SJCRH30 (cell line): ENCODE results near the gene AGAP1. TPM values are rescaled to one million over a fixed set of nuclear protein-coding genes. Genes with fewer than 3 reads are reported as not detected.

Source experiments
- DNase-seq, 2 experiments: peaks; one replicate each; pipeline ENCODE4 v3.0.0-alpha.2; 2015 to 2020
- H3K27ac ChIP-seq: fragments of 250-450 bp; sonication (Bioruptor Pico); 2 replicates; pipeline ENCODE4 v1.5.1; 2020; ENCODE audit warnings: mild to moderate bottlenecking, moderate library complexity
- H3K27me3 ChIP-seq: fragments of 250-450 bp; sonication (Bioruptor Pico); 2 replicates; pipeline ENCODE4 v1.5.1; 2020; ENCODE audit warnings: mild to moderate bottlenecking, moderate library complexity
- H3K36me3 ChIP-seq: fragments of 250-450 bp; sonication (Bioruptor Pico); 2 replicates; pipeline ENCODE4 v1.5.1; 2020; ENCODE audit warnings: mild to moderate bottlenecking, moderate library complexity
- H3K4me1 ChIP-seq: fragments of 250-450 bp; sonication (Bioruptor Pico); 2 replicates; pipeline ENCODE4 v1.5.1; 2020; ENCODE audit warnings: mild to moderate bottlenecking, moderate library complexity
- H3K4me3 ChIP-seq: fragments of 250-450 bp; sonication (Bioruptor Pico); 2 replicates; pipeline ENCODE4 v1.5.1; 2020; ENCODE audit warnings: mild to moderate bottlenecking, moderate library complexity
- H3K9me3 ChIP-seq: fragments of 250-450 bp; sonication (Bioruptor Pico); replicated peaks from 2 replicates; pipeline ENCODE4 v1.5.1; 2020; ENCODE audit warnings: mild to moderate bottlenecking, moderate library complexity
- total RNA-seq: library from RNA; depleted of rRNA; stranded (reverse); fragments of >200 nt; shearing (Covaris generic); gene quantifications from 2 replicates; pipeline ENCODE4 v1.2.3, GENCODE V29; 2014; rRNA removed

AGAP1 gene
- total RNA-seq: 24.6 and 27.8 TPM in 2 replicates

GRCh38 chr2:235493775-235494715 is at the start of gene AGAP1:
TSS of gene AGAP1 (plus strand) at chr2:235494043.
- H3K27ac ChIP-seq: peak within 1 kb of the TSS; percentile 12; the same call in 1 of the 2 replicates
- H3K9me3 ChIP-seq: peaks cover 9% of the 10 kb centered on the region
- H3K4me1 ChIP-seq: no peaks in the 10 kb centered on the region; the same call in 1 of the 2 replicates
- peak within 1 kb of the TSS; percentile 94 for H3K4me3 ChIP-seq
- no peaks in the 10 kb centered on the region for H3K36me3 ChIP-seq
- DNase-seq: peak; percentile 89 to 93
- no peaks in the 10 kb centered on the region for H3K27me3 ChIP-seq

DNA sequence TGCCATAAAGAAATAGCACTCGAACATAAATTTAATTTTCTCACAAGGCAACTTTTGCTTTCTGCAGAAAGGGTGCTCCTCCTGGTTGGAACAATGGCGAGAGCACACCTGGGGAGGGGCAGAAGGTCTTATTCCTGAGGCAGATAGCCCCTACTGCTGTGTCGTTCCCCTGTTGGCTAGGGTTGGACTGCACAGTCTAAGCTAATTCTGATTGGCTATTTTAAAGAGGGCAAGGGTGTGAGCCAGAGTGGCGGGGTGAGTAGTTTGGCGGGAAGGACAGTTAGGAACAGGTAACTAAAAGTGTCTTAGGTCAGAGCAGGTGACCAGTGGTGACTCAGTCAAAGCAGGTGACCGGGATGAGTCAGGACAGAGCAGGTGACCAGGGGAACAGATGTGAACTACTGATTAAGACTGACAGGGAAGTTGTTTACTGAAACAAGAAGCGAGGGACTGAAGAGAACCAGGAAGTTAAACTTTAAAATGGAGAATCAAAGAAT is 49.7 kb upstream of the AGAP1 start:
- DNase-seq: no peak
- Histone ChIP-seq H3K4me3 (no peak overlapping the region), H3K27ac (no peak overlapping the region), H3K36me3 (no peaks in the 10 kb centered on the region), H3K9me3 (no peaks in the 10 kb centered on the region), H3K27me3 (0 out of 2 replicates have a peak, but pooled peaks cover 3% of the 10 kb centered on the region), H3K4me1 (no peaks in the 10 kb centered on the region)

GRCh38 chr2:235445116-235445515 is 48.7 kb upstream of the AGAP1 start:
- no peak overlapping the region for H3K27ac ChIP-seq
- no peak overlapping the region for H3K4me3 ChIP-seq
- H3K9me3 ChIP-seq: no peaks in the 10 kb centered on the region
- H3K27me3 ChIP-seq: 0 out of 2 replicates have a peak, but pooled peaks cover 3% of the 10 kb centered on the region
- H3K36me3 ChIP-seq: no peaks in the 10 kb centered on the region
- H3K4me1 ChIP-seq: no peaks in the 10 kb centered on the region
- peak; percentile 11 to 33 for DNase-seq

- 0 out of 2 replicates have a peak, but pooled peaks cover 3% of the 10 kb centered on the region for H3K27me3 ChIP-seq
- no peaks in the 10 kb centered on the region for H3K36me3 ChIP-seq
- no peaks in the 10 kb centered on the region for H3K9me3 ChIP-seq
- no peak for DNase-seq
- no peak overlapping the region for H3K4me3 ChIP-seq
- no peaks in the 10 kb centered on the region for H3K4me1 ChIP-seq
- H3K27ac ChIP-seq: no peak overlapping the region
These were observed 47.8 kb upstream of the AGAP1 start for GRCh38 chr2:235446082-235446481.

GRCh38 chr2:235447210-235447609 is 46.6 kb upstream of the AGAP1 start:
- no peaks in the 10 kb centered on the region for H3K9me3 ChIP-seq
- no peak for DNase-seq
- H3K4me1 ChIP-seq: no peaks in the 10 kb centered on the region
- no peaks in the 10 kb centered on the region for H3K36me3 ChIP-seq
- H3K27ac ChIP-seq: no peak overlapping the region
- H3K27me3 ChIP-seq: 0 out of 2 replicates have a peak, but pooled peaks cover 3% of the 10 kb centered on the region
- H3K4me3 ChIP-seq: no peak overlapping the region

GRCh38 chr2:235449568-235449967 is 44.3 kb upstream of the AGAP1 start:
- DNase-seq: no peak
- Histone ChIP-seq H3K9me3 (no peaks in the 10 kb centered on the region), H3K4me3 (no peak overlapping the region), H3K36me3 (no peaks in the 10 kb centered on the region), H3K27me3 (0 out of 2 replicates have a peak, but pooled peaks cover 3% of the 10 kb centered on the region), H3K4me1 (no peaks in the 10 kb centered on the region), H3K27ac (no peak overlapping the region)

GRCh38 chr2:235453605-235454151 is 40.2 kb upstream of the AGAP1 start:
- DNase-seq: no peak
- Histone ChIP-seq H3K4me3 (no peak overlapping the region), H3K27ac (no peak overlapping the region), H3K36me3 (no peaks in the 10 kb centered on the region), H3K27me3 (no peaks in the 10 kb centered on the region), H3K9me3 (no peaks in the 10 kb centered on the region), H3K4me1 (no peaks in the 10 kb centered on the region)

DNA sequence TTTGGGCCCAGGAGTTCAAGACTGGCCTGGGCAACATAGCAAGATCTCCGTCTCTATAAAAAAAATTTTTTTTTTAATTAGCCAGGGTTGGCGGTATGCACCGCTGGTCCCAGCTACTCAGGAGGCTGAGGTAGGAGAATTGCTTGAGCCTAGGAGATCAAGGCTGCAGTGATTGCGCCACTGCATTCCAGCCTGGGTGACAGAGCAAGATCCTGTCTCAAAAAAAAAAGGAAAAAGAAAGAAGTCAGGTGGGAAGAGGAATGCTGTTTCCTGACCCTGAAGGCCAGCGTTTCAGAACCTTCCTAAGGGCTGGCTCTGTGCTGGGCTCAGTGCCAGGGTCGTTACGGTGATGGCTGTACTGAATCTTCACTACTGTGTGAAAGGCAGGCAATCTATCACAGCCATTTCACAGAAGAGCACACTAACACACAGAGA is 35.0 kb upstream of the AGAP1 start:
- Histone ChIP-seq H3K36me3 (no peaks in the 10 kb centered on the region), H3K27ac (no peak overlapping the region), H3K4me1 (no peaks in the 10 kb centered on the region), H3K9me3 (no peaks in the 10 kb centered on the region), H3K27me3 (no peaks in the 10 kb centered on the region), H3K4me3 (no peak overlapping the region)
- DNase-seq: peak in 1 of 2 experiments; percentile 9

GRCh38 chr2:235460548-235461047 is 33.2 kb upstream of the AGAP1 start:
- H3K36me3 ChIP-seq: no peaks in the 10 kb centered on the region
- no peak for DNase-seq
- H3K27ac ChIP-seq: no peak overlapping the region
- H3K4me3 ChIP-seq: no peak overlapping the region
- H3K27me3 ChIP-seq: no peaks in the 10 kb centered on the region
- no peaks in the 10 kb centered on the region for H3K9me3 ChIP-seq
- no peaks in the 10 kb centered on the region for H3K4me1 ChIP-seq

DNA sequence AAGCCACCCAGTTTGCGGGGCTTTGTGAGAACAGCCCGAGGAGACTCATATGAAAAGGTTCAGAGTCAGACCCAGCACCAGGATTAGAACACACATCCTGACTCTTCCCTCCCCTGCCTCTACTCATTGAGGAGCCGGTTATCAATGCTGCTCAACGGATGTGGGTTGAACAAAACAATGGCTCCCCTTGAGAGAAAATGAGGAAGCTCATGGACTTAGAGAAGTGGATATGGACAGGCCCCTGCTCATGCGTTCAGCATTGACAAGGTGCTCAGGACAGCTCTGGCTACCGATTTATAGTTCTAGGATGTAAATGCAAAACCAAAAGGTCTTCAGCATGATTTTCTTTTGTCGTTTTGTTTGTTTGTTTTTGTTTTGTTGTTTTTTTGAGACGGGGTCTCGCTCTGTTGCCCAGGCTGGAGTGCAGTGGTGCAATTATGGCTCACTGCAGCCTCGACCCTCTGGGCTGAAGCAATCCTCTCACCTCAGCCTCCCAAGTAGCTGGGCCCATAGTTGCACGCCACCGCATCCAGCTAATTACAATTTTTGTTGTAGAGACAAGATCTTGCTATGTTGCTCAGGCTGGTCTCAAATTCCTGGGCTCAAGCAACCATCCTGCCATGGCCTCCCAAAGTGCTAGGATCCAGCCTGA is 32.0 kb upstream of the AGAP1 start:
- H3K4me1 ChIP-seq: no peaks in the 10 kb centered on the region
- no peaks in the 10 kb centered on the region for H3K9me3 ChIP-seq
- no peak for DNase-seq
- no peaks in the 10 kb centered on the region for H3K36me3 ChIP-seq
- no peaks in the 10 kb centered on the region for H3K27me3 ChIP-seq
- H3K27ac ChIP-seq: no peak overlapping the region
- no peak overlapping the region for H3K4me3 ChIP-seq

- Histone ChIP-seq H3K4me1 (no peaks in the 10 kb centered on the region), H3K36me3 (no peaks in the 10 kb centered on the region), H3K27ac (no peak overlapping the region), H3K27me3 (no peaks in the 10 kb centered on the region), H3K9me3 (no peaks in the 10 kb centered on the region), H3K4me3 (no peak overlapping the region)
- DNase-seq: no peak
These were observed 31.4 kb upstream of the AGAP1 start for GRCh38 chr2:235462415-235462790.

GRCh38 chr2:235463893-235464292 is 29.9 kb upstream of the AGAP1 start:
- no peaks in the 10 kb centered on the region for H3K4me1 ChIP-seq
- no peak overlapping the region for H3K4me3 ChIP-seq
- no peak overlapping the region for H3K27ac ChIP-seq
- no peaks in the 10 kb centered on the region for H3K36me3 ChIP-seq
- H3K9me3 ChIP-seq: no peaks in the 10 kb centered on the region
- no peak for DNase-seq
- H3K27me3 ChIP-seq: no peaks in the 10 kb centered on the region

- H3K27ac ChIP-seq: no peak overlapping the region
- no peak overlapping the region for H3K4me3 ChIP-seq
- H3K27me3 ChIP-seq: no peaks in the 10 kb centered on the region
- H3K4me1 ChIP-seq: no peaks in the 10 kb centered on the region
- no peak for DNase-seq
- no peaks in the 10 kb centered on the region for H3K9me3 ChIP-seq
- H3K36me3 ChIP-seq: no peaks in the 10 kb centered on the region
These were observed 26.3 kb upstream of the AGAP1 start for GRCh38 chr2:235467588-235467987.

- DNase-seq: peak; percentile 40 to 65
- H3K27ac ChIP-seq: no peak overlapping the region
- H3K4me3 ChIP-seq: no peak overlapping the region
- no peaks in the 10 kb centered on the region for H3K27me3 ChIP-seq
- H3K9me3 ChIP-seq: no peaks in the 10 kb centered on the region
- H3K4me1 ChIP-seq: no peaks in the 10 kb centered on the region
- no peaks in the 10 kb centered on the region for H3K36me3 ChIP-seq
These were observed 24.7 kb upstream of the AGAP1 start for GRCh38 chr2:235468978-235469655.
